SU-DHL-6 (cell line): Measurements from ENCODE around the gene HNF1B.

Experiments used
- H2AFZ ChIP-seq: fragments of 200-600 bp; sonication (generic); 2 replicates; pipeline ENCODE4 v1.6.1; 2014; ENCODE audit warnings: low read depth, mild to moderate bottlenecking, moderate library complexity, mixed read lengths, antibody characterized with exemption, low read length; ENCODE audit not compliant: severe bottlenecking
- H3F3A ChIP-seq: fragments of 200-600 bp; shearing (Covaris generic); 2 replicates; pipeline ENCODE4 v1.6.0; 2016; ENCODE audit warnings: antibody characterized with exemption, mild to moderate bottlenecking; ENCODE audit not compliant: insufficient read depth
- H3K27ac ChIP-seq: fragments of 200-600 bp; sonication (generic); 2 replicates; pipeline ENCODE4 v1.5.1; 2016; ENCODE audit warnings: low read depth, mild to moderate bottlenecking, low read length, moderate library complexity, mixed read lengths
- H3K27me3 ChIP-seq: fragments of 200-600 bp; sonication (generic), shearing (Covaris generic); 2 replicates; pipeline ENCODE4 v1.6.0; 2014; ENCODE audit warnings: mild to moderate bottlenecking, low read length
- H3K36me3 ChIP-seq: fragments of 200-600 bp; sonication (generic); 2 replicates; pipeline ENCODE4 v1.6.1; 2014; ENCODE audit warnings: mild to moderate bottlenecking, low read length, mixed read lengths
- H3K4me2 ChIP-seq: fragments of 300-600, 200-600 bp; shearing (Covaris generic), sonication (generic); 2 replicates; pipeline ENCODE4 v1.6.0; 2014; ENCODE audit warnings: low read length, low read depth, mild to moderate bottlenecking; ENCODE audit not compliant: poor library complexity, severe bottlenecking
- H3K4me3 ChIP-seq: fragments of 200-600 bp; sonication (generic); 2 replicates; pipeline ENCODE4 v1.5.1; 2014; ENCODE audit warnings: antibody characterized with exemption, low read length, mild to moderate bottlenecking, mixed read lengths; ENCODE audit not compliant: insufficient read depth, poor library complexity, severe bottlenecking
- H3K79me2 ChIP-seq: fragments of 200-600 bp; sonication (generic); 2 replicates; pipeline ENCODE4 v1.6.1; 2014; ENCODE audit warnings: mild to moderate bottlenecking, low read length, moderate library complexity; ENCODE audit not compliant: insufficient read depth
- H3K9ac ChIP-seq: fragments of 200-600 bp; sonication (generic); 2 replicates; pipeline ENCODE4 v1.7.0; 2014; ENCODE audit warnings: mild to moderate bottlenecking, low read length
- H3K9me2 ChIP-seq: fragments of 200-600 bp; sonication (generic); replicated peaks from 2 replicates; pipeline ENCODE4 v1.6.1; 2014; ENCODE audit warnings: low read length; ENCODE audit not compliant: insufficient read depth
- H3K9me3 ChIP-seq: fragments of 200-600 bp; sonication (generic); 2 replicates; pipeline ENCODE4 v1.6.1; 2014; ENCODE audit warnings: low read length, mixed read lengths; ENCODE audit not compliant: insufficient read depth
- H4K20me1 ChIP-seq: fragments of 200-600 bp; sonication (generic); 2 replicates; pipeline ENCODE4 v1.6.1; 2014; ENCODE audit warnings: low read depth, mild to moderate bottlenecking, antibody characterized with exemption, low read length, moderate library complexity, mixed read lengths
- EZH2phosphoT487 ChIP-seq: fragments of 200-600 bp; sonication (generic), shearing (Covaris generic); conservative IDR thresholded peaks from 2 replicates; pipeline ENCODE4 v1.6.1; 2018; ENCODE audit warnings: mild to moderate bottlenecking, antibody characterized with exemption, low read length, moderate library complexity, mixed read lengths
- TF ChIP-seq, protein P1 (sequence below): fragments of 200-600 bp; sonication (generic); IDR thresholded peaks from one replicate; pipeline ENCODE4 v1.5.1; 2017; ENCODE audit warnings: antibody characterized with exemption, mild to moderate bottlenecking, low read length, moderate library complexity; ENCODE audit not compliant: insufficient read depth, poor library complexity, severe bottlenecking

Gene HNF1B

DNA sequence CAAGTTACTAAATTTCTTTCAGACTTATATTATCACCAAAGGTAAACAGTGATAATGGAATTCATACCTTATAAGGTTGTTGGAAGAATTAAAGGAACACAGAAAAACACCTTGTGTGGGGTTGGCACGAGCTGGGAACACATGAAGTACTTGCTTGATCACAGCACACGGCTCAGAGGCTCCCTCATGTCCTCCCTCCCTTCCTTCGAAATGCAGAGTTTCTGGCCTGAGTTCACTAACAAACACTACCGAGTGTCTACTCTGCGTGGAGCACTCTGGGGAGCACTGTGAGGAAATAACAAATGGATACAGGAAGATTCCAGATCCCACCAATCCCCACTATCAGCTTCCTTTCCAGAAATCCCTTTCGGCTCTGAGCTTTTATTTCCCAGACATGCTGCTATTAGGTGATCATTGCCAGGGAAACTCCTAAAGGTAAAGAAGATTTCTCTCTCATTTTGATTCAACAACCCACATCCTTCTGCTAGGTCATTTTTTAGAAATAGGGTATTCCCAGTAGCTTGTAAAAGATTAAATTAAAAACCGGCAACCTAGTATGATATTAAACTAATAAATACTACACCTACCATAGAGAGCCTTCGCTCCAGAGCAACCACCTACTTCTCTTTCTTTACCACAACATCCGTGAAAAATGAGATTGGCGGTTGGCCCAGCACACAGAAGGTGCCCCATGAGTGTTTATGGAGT, 6.1 kb upstream of the HNF1B start:
- no peak for TF ChIP-seq EZH2phosphoT487
- TF ChIP-seq, protein P1, sequence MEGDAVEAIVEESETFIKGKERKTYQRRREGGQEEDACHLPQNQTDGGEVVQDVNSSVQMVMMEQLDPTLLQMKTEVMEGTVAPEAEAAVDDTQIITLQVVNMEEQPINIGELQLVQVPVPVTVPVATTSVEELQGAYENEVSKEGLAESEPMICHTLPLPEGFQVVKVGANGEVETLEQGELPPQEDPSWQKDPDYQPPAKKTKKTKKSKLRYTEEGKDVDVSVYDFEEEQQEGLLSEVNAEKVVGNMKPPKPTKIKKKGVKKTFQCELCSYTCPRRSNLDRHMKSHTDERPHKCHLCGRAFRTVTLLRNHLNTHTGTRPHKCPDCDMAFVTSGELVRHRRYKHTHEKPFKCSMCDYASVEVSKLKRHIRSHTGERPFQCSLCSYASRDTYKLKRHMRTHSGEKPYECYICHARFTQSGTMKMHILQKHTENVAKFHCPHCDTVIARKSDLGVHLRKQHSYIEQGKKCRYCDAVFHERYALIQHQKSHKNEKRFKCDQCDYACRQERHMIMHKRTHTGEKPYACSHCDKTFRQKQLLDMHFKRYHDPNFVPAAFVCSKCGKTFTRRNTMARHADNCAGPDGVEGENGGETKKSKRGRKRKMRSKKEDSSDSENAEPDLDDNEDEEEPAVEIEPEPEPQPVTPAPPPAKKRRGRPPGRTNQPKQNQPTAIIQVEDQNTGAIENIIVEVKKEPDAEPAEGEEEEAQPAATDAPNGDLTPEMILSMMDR: no peak
- H3K27me3 ChIP-seq: no peaks in the 10 kb centered on the region
- H3K9me3 ChIP-seq: no peaks in the 10 kb centered on the region
- H3F3A ChIP-seq: no peaks in the 10 kb centered on the region
- H3K4me2 ChIP-seq: no peak overlapping the region
- H3K36me3 ChIP-seq: no peaks in the 10 kb centered on the region
- no peaks in the 10 kb centered on the region for H4K20me1 ChIP-seq
- H3K4me3 ChIP-seq: no peak overlapping the region
- H3K9me2 ChIP-seq: no peaks in the 10 kb centered on the region
- H3K9ac ChIP-seq: no peak overlapping the region
- no peak overlapping the region for H3K27ac ChIP-seq
- no peaks in the 10 kb centered on the region for H3K79me2 ChIP-seq
- no peak overlapping the region for H2AFZ ChIP-seq

DNA sequence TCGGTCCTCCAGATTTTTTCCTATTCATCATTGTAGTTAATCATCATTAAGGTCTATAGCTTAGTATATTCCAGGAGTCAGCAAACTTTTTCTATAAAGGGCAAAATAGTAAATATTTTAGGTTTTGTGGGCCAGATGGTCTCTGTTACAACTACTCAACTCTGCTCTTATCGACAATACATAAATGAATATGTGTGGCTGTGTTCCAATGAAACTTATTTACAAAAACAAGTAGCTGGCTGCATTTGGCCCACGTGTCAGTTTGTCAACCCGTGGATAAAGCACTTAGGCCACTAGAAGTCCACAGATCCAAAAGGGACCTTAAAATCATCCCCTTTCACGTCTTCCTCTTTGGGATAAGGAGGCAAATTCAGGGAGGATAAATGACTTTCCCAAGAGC, 5.4 kb upstream of the HNF1B start:
- H3K79me2 ChIP-seq: no peaks in the 10 kb centered on the region
- no peaks in the 10 kb centered on the region for H3K27me3 ChIP-seq

DNA sequence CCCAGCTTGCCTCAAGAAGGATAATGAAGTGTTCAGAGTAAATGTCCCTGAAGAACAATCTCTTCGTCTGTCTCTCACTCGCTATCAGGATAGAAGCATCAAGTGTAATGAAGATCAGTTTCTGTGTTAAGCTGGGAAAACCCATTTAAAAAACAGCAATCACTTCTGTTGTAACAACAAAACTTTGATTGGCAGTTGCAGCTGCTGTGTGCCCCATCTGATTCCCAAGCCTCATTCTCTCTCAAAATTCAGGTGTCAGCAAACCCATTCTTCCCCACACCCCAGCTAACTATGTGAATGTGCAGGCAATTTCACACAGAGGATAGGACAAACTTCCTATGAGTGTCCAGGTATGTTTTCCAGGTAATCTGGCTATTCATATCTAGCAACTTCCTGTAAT, 2.4 kb upstream of the HNF1B start:
- H3K79me2 ChIP-seq: no peaks in the 10 kb centered on the region
- no peak overlapping the region for H2AFZ ChIP-seq
- no peak overlapping the region for H3K9ac ChIP-seq
- H3K4me3 ChIP-seq: no peak overlapping the region
- H3K9me3 ChIP-seq: no peaks in the 10 kb centered on the region
- no peaks in the 10 kb centered on the region for H3F3A ChIP-seq
- no peaks in the 10 kb centered on the region for H4K20me1 ChIP-seq
- H3K9me2 ChIP-seq: no peaks in the 10 kb centered on the region
- H3K27me3 ChIP-seq: no peaks in the 10 kb centered on the region
- TF ChIP-seq, protein P1: no peak
- TF ChIP-seq EZH2phosphoT487: no peak
- H3K27ac ChIP-seq: no peak overlapping the region
- H3K36me3 ChIP-seq: no peaks in the 10 kb centered on the region
- H3K4me2 ChIP-seq: no peak overlapping the region

More for the DNA sequence above, 5.4 kb upstream of the HNF1B start:
- Histone ChIP-seq H3K9me2 (no peaks in the 10 kb centered on the region), H3K4me3 (no peak overlapping the region), H3K9ac (no peak overlapping the region), H3K4me2 (no peak overlapping the region), H3F3A (no peaks in the 10 kb centered on the region), H2AFZ (no peak overlapping the region), H3K27ac (no peak overlapping the region), H4K20me1 (no peaks in the 10 kb centered on the region), H3K9me3 (no peaks in the 10 kb centered on the region), H3K36me3 (no peaks in the 10 kb centered on the region)
- TF ChIP-seq, protein P1: no peak
- no peak for TF ChIP-seq EZH2phosphoT487
